NCI-H1694 treated with DMSO at 0.1 percent for 48 hours (cell line): ENCODE data around the gene MEIS2.

Experiments
- DNase-seq: peaks from one replicate; lab custom pipeline; 2025; lab: John Stamatoyannopoulos, UW

Gene MEIS2

DNA sequence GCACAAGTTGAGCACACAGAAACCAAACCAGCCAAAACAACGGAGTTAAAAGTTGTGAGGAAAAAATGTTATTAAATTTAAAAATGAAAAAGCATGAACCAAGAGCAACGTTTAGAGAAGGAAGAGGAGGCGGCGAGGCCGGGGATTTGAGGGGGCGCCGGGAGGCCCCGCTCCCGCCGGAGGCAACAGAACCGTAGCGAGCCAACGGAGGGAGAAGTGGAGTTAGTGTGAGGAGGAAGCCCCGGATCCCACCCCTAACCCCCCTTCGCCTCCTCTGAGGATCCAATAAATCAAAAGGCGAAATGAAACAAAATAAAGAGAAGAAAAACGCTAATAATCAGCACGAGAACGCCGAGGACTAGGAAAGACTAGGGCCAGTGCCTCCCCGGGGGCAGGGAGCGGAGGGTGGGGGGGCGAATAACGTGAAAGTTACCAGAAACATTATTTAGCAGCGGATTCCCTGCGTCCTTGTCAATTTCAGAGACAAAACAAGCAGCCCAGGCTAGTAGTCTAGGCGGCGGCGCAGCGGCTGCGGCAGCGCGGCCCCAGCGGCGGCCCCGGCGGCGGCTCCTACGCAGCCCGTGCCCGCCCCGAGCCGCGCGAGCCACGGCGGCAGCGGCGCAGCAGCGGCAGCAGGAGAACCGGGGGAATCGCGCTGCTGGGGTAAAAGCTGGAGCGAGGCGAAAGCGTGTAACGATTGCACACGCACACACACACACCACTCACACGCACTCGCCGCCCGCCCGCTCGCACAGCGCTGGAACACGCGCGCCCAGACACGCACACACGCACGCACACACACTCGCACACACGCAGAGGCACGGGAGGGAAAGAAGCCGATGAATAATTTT, 1.7 kb downstream of the MEIS2 start:
- no peak for DNase-seq

DNA sequence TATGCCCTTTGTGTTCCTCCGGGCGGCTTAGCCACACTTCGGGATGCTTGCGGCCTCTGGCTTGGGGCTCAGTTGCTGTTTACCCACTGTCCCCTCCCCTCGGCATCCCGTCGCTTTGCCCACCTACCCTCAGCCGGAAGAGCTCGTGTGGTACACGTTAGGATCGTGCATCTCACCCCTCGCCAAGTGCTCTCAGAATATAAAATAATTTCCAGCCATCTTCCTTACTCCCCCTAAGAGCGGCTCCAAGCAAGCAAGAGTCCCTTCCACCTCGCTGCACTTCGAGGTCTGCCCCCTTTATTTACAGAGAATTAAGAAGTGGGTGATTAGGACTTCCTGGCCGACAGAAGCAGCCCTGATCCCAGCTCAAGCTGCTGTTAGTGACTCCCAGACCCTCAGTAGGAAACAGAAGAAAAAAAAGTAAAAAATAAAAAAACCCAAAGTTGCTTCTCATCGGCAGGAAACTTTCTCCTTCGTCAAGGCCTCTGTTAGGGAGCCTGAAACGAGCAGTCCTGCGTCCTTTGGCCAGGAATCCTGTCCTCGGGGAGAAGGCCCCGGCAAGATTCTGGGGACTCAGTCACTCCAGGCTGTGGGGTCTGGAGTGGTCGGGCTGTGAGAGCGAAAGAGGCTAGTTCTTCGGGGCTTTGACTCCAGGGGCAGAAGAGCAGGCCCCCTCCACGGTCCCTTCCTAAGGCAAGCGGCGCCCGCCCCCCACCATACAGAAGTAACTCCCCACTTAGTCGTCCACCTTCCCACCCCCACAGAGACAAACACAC, 3.0 kb downstream of the MEIS2 start:
- DNase-seq = no peak

GRCh38 chr15:37096558-37097143, 3.7 kb downstream of the MEIS2 start:
- no peak for DNase-seq

DNA sequence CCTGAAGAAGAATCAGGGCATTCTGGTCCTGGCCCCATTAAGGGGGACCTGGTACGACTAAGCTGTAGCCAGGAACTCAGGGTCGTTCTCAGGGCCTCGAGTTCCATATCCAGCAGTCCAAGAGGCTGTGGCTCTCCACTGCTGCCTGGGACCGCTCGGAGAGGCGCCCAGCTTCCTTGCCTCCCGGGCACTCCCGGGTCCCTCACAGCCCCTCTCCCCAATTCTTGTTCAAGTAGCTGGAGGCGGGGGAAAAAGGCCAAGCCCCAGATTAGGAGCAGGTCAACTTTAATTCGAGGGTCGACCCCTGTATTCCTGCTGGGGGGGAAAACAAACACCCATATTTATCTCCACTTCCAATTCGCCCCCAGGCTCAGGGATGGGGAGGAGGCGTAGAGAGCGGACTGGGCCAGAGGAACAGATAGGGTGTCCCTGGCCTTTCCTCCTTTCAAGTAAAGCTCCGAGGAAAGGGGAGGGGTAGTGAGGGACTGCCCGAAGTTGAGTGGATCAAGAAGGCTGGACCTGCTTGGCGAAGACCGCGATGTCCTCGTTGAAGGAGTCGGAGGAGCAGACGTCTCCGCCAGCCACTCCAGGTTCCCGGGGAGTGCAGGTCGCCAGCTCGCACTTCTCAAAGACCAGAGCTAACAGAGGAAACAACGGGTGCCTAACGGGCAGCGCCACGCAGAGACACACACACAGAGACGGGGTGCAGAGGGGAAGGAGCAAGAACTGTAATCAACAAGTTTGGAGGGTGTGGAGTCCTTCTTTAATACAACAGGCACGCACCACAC, 4.4 kb downstream of the MEIS2 start:
- no peak for DNase-seq

DNA sequence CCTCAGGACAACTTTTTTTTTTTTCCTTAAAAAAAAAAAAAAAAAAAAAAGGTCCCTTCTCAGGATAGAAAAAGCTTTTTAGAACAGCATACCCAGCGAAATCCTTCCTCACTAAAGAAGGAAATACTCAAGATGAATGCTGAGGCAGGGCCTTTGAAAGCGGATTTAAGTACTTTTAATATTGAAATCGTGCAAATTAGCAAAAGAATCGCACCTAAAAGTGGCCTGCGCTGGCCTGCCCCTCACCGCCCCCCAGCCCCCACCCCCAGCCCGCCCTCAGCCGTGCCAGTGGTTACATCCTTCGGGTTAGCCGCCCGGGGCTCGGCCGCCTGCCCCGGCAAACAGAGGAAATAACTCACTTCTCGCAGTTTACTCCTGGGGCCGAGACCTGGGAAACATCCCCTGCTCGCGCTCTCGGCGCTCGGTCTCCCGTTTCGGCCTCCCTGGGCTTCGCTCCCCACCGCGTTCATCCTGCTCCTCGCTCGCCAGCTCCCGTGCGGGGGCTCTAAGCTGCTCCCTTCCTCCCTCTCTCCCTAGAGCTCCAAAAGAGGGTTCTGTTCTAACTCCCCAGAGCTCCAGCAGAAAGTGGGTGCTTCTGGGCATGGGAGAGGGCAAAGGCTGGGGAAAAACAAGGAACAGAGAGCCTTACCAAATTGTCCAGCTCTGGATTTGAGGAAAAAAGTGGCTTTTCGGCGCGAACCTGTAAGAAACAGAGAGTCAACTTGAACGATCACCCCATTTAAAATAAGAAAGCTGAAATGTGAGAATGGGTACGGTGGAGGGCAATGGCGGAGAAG, 5.2 kb downstream of the MEIS2 start:
- no peak for DNase-seq

DNA sequence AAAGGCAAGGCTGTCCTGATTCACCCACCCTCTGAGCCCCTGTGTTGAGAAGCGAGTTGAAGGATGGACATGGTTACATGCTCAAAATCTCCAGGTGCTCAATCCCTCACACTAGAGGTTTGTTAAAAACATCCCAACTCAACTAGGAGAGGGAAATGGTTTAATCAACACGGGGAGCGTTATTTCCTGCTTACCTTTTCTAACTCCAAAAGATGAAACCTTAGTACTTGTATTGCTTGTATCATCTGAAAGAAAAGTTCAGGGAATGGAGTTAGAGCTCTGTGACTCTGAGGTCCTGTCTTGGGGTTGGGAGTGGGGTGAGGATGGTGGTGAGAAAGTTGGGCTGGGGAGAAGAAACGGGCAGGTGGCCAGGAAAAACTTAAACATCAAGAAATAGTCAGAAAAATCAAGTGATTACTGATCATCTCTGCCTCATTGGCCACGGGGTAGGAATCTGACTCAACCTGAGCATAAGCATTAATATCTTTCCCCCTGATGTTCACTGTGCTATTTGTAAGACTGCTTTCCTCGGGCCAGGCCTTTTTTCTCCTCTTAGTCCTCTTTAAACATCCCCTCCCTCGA, 5.9 kb downstream of the MEIS2 start:
- DNase-seq = no peak

DNA sequence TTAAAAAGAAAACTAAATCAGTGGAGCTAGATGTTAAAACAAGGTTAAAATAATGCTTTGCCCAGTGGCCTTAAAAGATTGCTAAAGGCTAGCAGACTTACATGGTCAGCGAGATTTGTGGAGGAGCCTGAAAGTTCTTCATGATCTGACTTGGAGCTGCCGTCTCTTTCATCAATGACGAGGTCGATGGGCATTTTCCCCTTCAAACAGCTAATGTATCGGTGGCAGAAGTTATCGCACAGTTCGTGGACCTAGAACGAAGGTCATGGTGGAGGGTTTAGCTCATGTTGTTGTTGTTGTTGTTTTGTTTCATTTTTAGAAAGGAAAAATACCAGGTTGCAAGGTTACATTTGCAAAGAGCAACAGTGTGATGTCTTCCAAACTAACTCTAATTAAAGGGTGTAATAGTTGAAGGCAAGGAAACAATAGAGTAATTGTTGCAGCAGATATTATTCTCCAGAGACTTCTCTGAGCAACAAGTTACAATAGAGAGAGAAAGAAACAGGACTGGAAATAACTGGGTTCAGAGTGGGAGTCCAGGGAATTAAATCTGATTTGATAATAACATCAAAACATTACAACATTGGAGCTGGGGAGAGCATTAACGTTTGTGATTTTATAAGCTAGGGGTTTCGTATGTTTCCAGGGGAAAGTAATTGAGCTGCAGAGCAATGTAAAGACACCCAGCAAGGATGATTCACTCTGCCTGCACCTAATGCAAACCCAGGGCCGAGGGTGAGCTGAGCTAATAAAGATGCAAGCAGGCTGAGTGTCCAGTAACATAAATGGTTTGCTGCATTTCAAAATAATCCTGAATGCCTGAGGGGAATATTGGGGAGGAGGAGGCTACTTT, 6.6 kb downstream of the MEIS2 start:
- DNase-seq = no peak

DNA sequence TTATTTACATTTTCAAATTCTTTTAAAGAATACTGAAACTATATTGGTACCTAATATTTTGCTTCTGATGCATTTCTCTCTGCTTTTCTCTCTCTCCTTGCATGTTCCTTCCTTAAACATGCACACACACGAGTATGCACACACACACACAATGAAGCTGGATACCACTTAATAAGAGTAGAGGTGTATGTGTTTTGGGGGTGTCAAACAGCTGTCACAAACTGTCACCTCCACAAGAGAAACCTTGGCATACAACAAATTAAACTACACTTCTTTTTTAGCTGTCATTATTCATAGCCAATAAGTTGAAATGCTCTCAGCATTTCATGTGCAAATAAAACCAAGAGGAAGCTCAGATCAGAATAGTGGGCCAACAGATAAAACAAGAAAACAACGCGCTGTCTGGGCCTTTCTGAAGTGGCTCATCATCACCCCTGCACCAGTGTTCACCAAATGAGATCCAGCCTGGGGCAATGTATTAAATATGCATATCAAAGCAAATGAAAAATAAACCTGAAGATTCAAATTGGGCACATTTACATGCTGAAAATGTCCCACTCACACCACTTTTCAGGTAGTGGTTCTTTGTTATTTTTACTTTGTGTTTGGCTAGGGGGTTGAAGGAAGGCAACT, 9.7 kb downstream of the MEIS2 start:
- DNase-seq = no peak

GRCh38 chr15:37088436-37088835, 11.9 kb downstream of the MEIS2 start:
- no peak for DNase-seq

- DNase-seq = no peak
These were observed 13.2 kb downstream of the MEIS2 start for GRCh38 chr15:37087131-37087588.

DNA sequence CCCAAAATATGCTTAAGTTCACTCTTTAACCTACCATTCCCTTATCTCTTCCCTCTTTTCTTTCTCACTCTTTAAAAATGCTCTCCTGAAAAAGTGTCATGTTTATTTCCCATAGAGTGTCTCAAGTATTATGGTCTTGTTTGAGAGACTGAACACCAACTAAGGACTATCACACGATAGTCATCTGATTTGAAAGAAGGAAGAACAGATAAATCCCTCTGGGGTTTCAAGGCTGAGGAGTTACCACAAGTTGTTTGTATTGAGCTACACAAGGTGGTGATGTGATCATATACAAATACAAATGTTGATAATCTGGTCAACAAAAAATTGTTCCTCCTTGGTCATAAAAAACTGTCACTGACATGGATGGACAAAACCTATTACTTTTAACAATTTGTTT, 13.8 kb downstream of the MEIS2 start:
- no peak for DNase-seq

- no peak for DNase-seq
These were observed 14.2 kb downstream of the MEIS2 start for GRCh38 chr15:37086120-37086519.

GRCh38 chr15:37084602-37085001, 15.7 kb downstream of the MEIS2 start:
- no peak for DNase-seq

DNA sequence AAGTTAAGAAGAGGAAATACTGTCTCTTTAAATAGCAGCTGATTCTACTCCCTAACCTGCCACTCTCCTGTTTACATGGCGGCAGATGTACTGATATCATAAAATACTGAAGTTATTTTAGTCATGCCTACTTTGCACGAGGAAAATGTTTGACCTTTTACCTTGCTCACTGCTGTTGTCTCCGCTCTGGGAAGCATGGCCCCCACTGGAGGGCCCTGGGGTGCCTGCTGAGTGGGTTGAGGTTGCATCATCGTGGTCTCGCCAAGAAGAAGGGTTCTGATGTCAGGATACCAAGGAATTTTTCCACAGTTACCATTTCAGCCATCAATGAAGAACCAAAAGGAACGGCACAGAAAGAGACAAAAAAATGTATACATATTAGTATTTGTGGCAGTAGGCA, 16.7 kb downstream of the MEIS2 start:
- DNase-seq = no peak

DNA sequence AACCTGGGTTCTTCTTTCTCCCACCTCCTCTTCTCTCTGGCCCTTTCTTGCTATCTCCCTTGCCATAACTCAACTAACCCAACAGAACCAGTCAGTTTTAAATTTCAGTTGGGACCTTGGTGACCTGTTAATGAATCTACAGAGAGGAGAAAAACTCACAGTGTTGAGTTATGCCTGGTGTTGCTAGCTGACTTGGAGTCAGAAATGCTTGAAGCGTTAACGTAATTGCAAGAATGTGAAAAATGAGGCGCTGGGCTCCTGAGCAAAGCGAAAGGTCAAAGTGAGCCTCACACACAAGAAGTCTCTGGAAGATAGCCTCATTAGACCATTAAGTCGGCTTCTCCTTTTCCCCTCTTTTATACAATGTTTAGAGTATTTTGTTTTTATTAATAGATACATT, 18.4 kb downstream of the MEIS2 start:
- DNase-seq = no peak

DNA sequence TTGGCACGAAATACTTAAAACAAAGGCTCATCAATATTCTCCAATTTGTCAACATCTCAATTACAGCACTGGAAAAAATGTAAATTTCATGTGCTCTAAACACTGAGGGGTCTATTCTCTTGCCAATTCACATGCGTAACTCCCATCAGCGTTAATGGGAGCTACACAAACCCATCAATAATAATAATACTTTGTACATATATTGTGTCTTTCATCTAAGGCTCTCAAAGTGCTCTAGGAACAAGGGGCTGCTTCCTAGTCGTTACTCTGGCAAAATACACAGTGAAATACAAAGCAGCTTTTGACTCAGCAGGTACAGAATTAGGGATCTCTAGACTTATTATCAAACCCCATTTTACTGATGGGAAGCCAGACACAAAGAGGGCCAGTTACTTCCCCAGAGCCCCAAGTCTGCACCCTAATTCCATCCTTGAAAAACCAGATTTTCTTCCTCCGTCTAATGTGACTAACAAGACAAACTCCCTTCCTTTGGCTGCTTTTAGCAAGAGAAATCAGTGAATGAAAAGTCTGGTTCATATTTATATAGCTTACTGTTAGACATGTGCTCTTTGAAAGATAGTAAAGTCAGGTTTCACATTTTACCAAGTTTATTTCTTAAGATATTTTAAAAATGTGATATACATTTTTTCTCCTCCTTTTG, 20.0 kb downstream of the MEIS2 start:
- DNase-seq = no peak

DNA sequence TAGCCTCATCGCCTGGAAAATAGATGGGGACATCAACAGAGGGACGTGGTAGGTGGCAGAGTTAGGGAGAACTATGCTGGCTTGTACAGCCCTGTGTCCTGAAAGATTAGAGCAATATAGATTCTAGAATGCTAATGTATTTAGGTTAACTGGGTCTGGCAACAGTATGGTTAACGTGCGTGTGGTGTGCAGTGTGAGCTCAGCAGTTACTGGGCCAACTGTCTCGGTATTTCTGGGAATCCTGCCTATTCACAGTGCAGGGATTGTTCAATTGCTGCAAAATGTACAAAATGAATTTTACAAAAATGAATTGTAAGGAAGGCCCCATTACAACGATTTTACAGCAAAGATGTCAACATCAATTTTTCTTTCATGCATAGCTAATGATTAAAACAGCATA, 20.6 kb downstream of the MEIS2 start:
- peak; percentile 32 for DNase-seq

DNA sequence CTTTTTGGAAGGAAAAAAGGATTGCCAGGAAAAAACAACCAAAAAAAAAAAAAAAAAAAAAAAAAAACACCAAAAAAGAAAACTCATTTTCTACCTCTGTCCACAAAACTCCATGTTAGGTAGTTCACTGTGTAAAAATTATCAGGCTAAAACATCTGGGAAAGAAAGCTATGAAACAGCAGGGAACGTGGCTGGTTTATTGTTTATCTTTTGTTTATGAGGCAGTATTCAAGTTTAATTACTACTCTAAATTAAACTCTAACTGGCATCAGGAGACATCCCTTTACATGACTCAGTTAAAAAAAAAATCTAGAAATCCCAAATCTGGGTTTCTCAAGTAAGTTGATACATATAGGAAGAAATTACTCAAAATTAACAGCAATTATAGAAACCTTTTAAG, 21.8 kb downstream of the MEIS2 start:
- DNase-seq = no peak
